IMR-90 (cell line): Measurements from ENCODE around the gene ABHD18. TPM values are rescaled to one million over a fixed set of nuclear protein-coding genes. Genes with fewer than 3 reads are reported as not detected.

ENCODE experiments used
- ATAC-seq: fragments of 200-7000 bp; cut with Tn5 transposase; 2 replicates; pipeline ENCODE4 v1.9.1; 2020; ENCODE audit warnings: low read depth, mild to moderate bottlenecking, moderate library complexity
- BruUV-seq: library from RNA; stranded (reverse); fragments of 400-500 nt; replicated peaks from 2 replicates; lab custom pipeline; 2021; lab: Mats Ljungman, UMichigan
- CTCF ChIA-PET: fragments of 300-600 bp; formaldehyde crosslinking; extraction: SDS; loops from one replicate; lab custom pipeline; 2021; ENCODE audit warnings: antibody characterized with exemption; lab: Yijun Ruan, JAX
- POLR2A ChIA-PET: fragments of 300-600 bp; sonication (Branson Sonifier 250); formaldehyde crosslinking; loops from one replicate; lab custom pipeline; 2022; ENCODE audit warnings: antibody characterized with exemption; ENCODE audit not compliant: unreplicated experiment; lab: Charles Lee
- DNase-seq: peaks from one replicate; pipeline ENCODE4 v3.0.0; 2013
- H2AFZ ChIP-seq: replicated peaks from 2 replicates; pipeline ENCODE3; 2013; ENCODE audit warnings: low read length, mild to moderate bottlenecking; ENCODE audit not compliant: poor library complexity
- H2AK5ac ChIP-seq: 2 replicates; pipeline ENCODE4 v1.6.1; 2013; ENCODE audit warnings: low read depth, low read length, inconsistent platforms
- H2AK9ac ChIP-seq: replicated peaks from 2 replicates; pipeline ENCODE3; 2013; ENCODE audit warnings: mild to moderate bottlenecking, low read depth, low read length, moderate library complexity; ENCODE audit not compliant: poor library complexity
- H2BK120ac ChIP-seq: 2 replicates; pipeline ENCODE4 v1.6.1; 2013; ENCODE audit warnings: low read depth, low read length, inconsistent platforms
- H2BK15ac ChIP-seq: 3 replicates; pipeline ENCODE4 v1.6.1; 2013; ENCODE audit warnings: low read depth, low read length, inconsistent platforms
- H2BK20ac ChIP-seq: 2 replicates; pipeline ENCODE4 v1.6.1; 2013; ENCODE audit warnings: low read depth, mild to moderate bottlenecking, inconsistent platforms, low read length, moderate library complexity
- H2BK5ac ChIP-seq: 2 replicates; pipeline ENCODE4 v1.6.1; 2013; ENCODE audit warnings: mild to moderate bottlenecking, low read depth, low read length, inconsistent platforms; ENCODE audit not compliant: poor library complexity, severe bottlenecking
- H3K14ac ChIP-seq: replicated peaks from 2 replicates; pipeline ENCODE4 v1.6.1; 2013; ENCODE audit warnings: low read depth, low read length, inconsistent platforms
- H3K18ac ChIP-seq: 2 replicates; pipeline ENCODE4 v1.6.1; 2013; ENCODE audit warnings: low read depth, low read length, control low read depth
- H3K23ac ChIP-seq: 2 replicates; pipeline ENCODE4 v1.6.1; 2013; ENCODE audit warnings: low read depth, low read length, inconsistent platforms
- H3K27ac ChIP-seq: 2 replicates; pipeline ENCODE4 v1.5.1; 2013; ENCODE audit warnings: mild to moderate bottlenecking, control low read depth, low read length; ENCODE audit not compliant: insufficient read depth
- H3K27me3 ChIP-seq: 2 replicates; pipeline ENCODE4 v1.6.1; 2013; ENCODE audit warnings: low read length; ENCODE audit not compliant: control insufficient read depth, insufficient read depth
- H3K36me3 ChIP-seq: 2 replicates; pipeline ENCODE4 v1.6.1; 2013; ENCODE audit warnings: low read length, mixed read lengths; ENCODE audit not compliant: control insufficient read depth, insufficient read depth
- H3K4ac ChIP-seq: 2 replicates; pipeline ENCODE4 v1.6.1; 2013; ENCODE audit warnings: low read depth, low read length, inconsistent platforms
- H3K4me1 ChIP-seq: 2 replicates; pipeline ENCODE4 v1.6.1; 2013; ENCODE audit warnings: low read length, mixed read lengths; ENCODE audit not compliant: control insufficient read depth, insufficient read depth
- H3K4me2 ChIP-seq: 2 replicates; pipeline ENCODE4 v1.6.1; 2013; ENCODE audit warnings: low read depth, mild to moderate bottlenecking, control low read depth, low read length, moderate library complexity
- H3K4me3 ChIP-seq: 2 replicates; pipeline ENCODE4 v1.5.1; 2013; ENCODE audit warnings: low read depth, mild to moderate bottlenecking, control low read depth, low read length, moderate library complexity; ENCODE audit not compliant: insufficient read depth
- H3K56ac ChIP-seq: 2 replicates; pipeline ENCODE4 v1.6.1; 2013; ENCODE audit warnings: low read length, inconsistent platforms; ENCODE audit not compliant: insufficient read depth; ENCODE audit errors: extremely low read depth
- H3K79me1 ChIP-seq, 2 experiments: 2 replicates each; pipeline ENCODE4 v1.6.1; 2013; ENCODE audit warnings: low read length in 2 of 2, inconsistent platforms in 1 of 2, low read depth in 1 of 2
- H3K9ac ChIP-seq: 2 replicates; pipeline ENCODE4 v1.6.1; 2013; ENCODE audit warnings: low read depth, low read length, control low read depth
- H3K9me1 ChIP-seq: 2 replicates; pipeline ENCODE4 v1.6.1; 2013; ENCODE audit warnings: low read length, inconsistent platforms; ENCODE audit not compliant: insufficient read depth
- H3K9me3 ChIP-seq: 2 replicates; pipeline ENCODE4 v1.6.1; 2013; ENCODE audit warnings: low read length; ENCODE audit not compliant: control insufficient read depth, insufficient read depth
- H4K20me1 ChIP-seq: 2 replicates; pipeline ENCODE4 v1.6.1; 2013; ENCODE audit warnings: low read length, inconsistent platforms; ENCODE audit not compliant: insufficient read depth
- H4K5ac ChIP-seq: 2 replicates; pipeline ENCODE4 v1.6.1; 2013; ENCODE audit warnings: mild to moderate bottlenecking, low read depth, low read length, control low read depth
- H4K8ac ChIP-seq, 2 experiments: 2 replicates each; pipeline ENCODE4 v1.6.1; 2013; ENCODE audit warnings: low read depth in 2 of 2, low read length in 2 of 2, control low read depth in 1 of 2, inconsistent platforms in 1 of 2
- H4K91ac ChIP-seq: 2 replicates; pipeline ENCODE4 v1.6.1; 2013; ENCODE audit warnings: low read depth, low read length, inconsistent platforms; ENCODE audit not compliant: insufficient read depth
- BHLHE40 ChIP-seq: fragments of 150-350 bp; IDR thresholded peaks from 2 replicates; pipeline ENCODE4 v1.6.1; 2016; ENCODE audit warnings: mild to moderate bottlenecking, low read depth, low read length
- CEBPB ChIP-seq: IDR thresholded peaks from 2 replicates; pipeline ENCODE4 v1.6.1; 2012; ENCODE audit warnings: low read depth, low read length, improper control_type of control experiment
- CHD1 ChIP-seq: IDR thresholded peaks from 2 replicates; pipeline ENCODE4 v1.6.1; 2012; ENCODE audit warnings: low read depth, low read length, improper control_type of control experiment
- CTCF ChIP-seq: conservative IDR thresholded peaks from 2 replicates; pipeline ENCODE4 v1.5.1; 2012; ENCODE audit warnings: mild to moderate bottlenecking, low read depth, low read length, improper control_type of control experiment
- ELK1 ChIP-seq: fragments of 150-350 bp; IDR thresholded peaks from 2 replicates; pipeline ENCODE4 v1.6.1; 2016; ENCODE audit warnings: low read depth, mild to moderate bottlenecking, low read length, moderate library complexity, borderline replicate concordance
- FOS ChIP-seq: fragments of 150-350 bp; IDR thresholded peaks from 2 replicates; pipeline ENCODE4 v1.6.1; 2016; ENCODE audit warnings: low read depth, low read length
- MAFK ChIP-seq: IDR thresholded peaks from 2 replicates; pipeline ENCODE4 v1.6.1; 2012; ENCODE audit warnings: low read depth, low read length, improper control_type of control experiment
- MAZ ChIP-seq: IDR thresholded peaks from 2 replicates; pipeline ENCODE4 v1.6.1; 2012; ENCODE audit warnings: low read depth, mild to moderate bottlenecking, low read length, improper control_type of control experiment, moderate library complexity, borderline replicate concordance
- MXI1 ChIP-seq: IDR thresholded peaks from 2 replicates; pipeline ENCODE4 v1.6.1; 2012; ENCODE audit warnings: low read depth, mild to moderate bottlenecking, low read length, moderate library complexity, borderline replicate concordance
- NFE2L2 ChIP-seq: fragments of 150-350 bp; IDR thresholded peaks from 2 replicates; pipeline ENCODE4 v1.6.1; 2016; ENCODE audit warnings: low read depth, mild to moderate bottlenecking, low read length
- POLR2A ChIP-seq: IDR thresholded peaks from 2 replicates; pipeline ENCODE4 v1.6.1; 2012; ENCODE audit warnings: mild to moderate bottlenecking, low read depth, low read length
- RAD21 ChIP-seq: IDR thresholded peaks from 2 replicates; pipeline ENCODE4 v1.6.1; 2012; ENCODE audit warnings: low read length, improper control_type of control experiment
- RCOR1 ChIP-seq: IDR thresholded peaks from 2 replicates; pipeline ENCODE4 v1.6.1; 2012; ENCODE audit warnings: mild to moderate bottlenecking, low read length, improper control_type of control experiment; ENCODE audit not compliant: insufficient replicate concordance
- RFX5 ChIP-seq: IDR thresholded peaks from 2 replicates; pipeline ENCODE4 v1.8.0; 2012; ENCODE audit warnings: low read depth, mild to moderate bottlenecking, low read length, moderate library complexity
- SMC3 ChIP-seq: fragments of 150-350 bp; IDR thresholded peaks from 2 replicates; pipeline ENCODE4 v1.6.1; 2016; ENCODE audit warnings: low read depth, mild to moderate bottlenecking, antibody characterized with exemption, low read length, moderate library complexity
- USF2 ChIP-seq: fragments of 150-350 bp; IDR thresholded peaks from 2 replicates; pipeline ENCODE4 v1.6.1; 2017; ENCODE audit warnings: mild to moderate bottlenecking, antibody characterized with exemption, low read length, low read depth
- WGBS, 2 experiments: methylation state at CpG; one replicate each; pipeline versions ENCODE4 v1.1.5 to v1.1.7; 2013; ENCODE audit warnings: missing lambda C conversion rate in 2 of 2; ENCODE audit not compliant: insufficient read length in 1 of 2; ENCODE audit errors: extremely low coverage in 2 of 2; 5-methylcytosine and 5-hydroxymethylcytosine counted together
- dilution Hi-C: fragments of 300-500 bp; cut with HindIII; formaldehyde crosslinking; loops from one replicate; pipeline ENCODE4 v1.14.3; 2018; ENCODE audit warnings: low sequenced_read_pairs; ENCODE audit not compliant: unreplicated experiment
- in situ Hi-C: fragments of 300-500 bp; cut with MboI; formaldehyde crosslinking; loops from 3 replicates; pipeline ENCODE4 v1.14.3; 2019; ENCODE audit warnings: low sequenced_read_pairs, inconsistent platforms, mixed read lengths
- intact Hi-C: fragments of 100-400 bp; cut with micrococcal nuclease; formaldehyde crosslinking; loops from 2 replicates; pipeline ENCODE4 v1.10.0; 2022
- polyA plus RNA-seq, 3 experiments: library from polyadenylated mRNA; depleted of rRNA; stranded (reverse); fragments of >200 nt; gene quantifications; 2 replicates each; pipeline ENCODE4 v1.2.3, GENCODE V29; 2012; ENCODE audit warnings: low replicate concordance in 1 of 3
- total RNA-seq: library from RNA; depleted of rRNA; stranded (reverse); fragments of >200 nt; gene quantifications from 2 replicates; pipeline ENCODE4 v1.2.3, GENCODE V29; 2012

ABHD18 gene
- total and polyA plus RNA-seq, 2 of the 4 experiments (the other 2 are of a cell fraction) = 2.4 to 4.3 TPM

- Histone ChIP-seq H3K14ac (no peak overlapping the region), H4K20me1 (no peaks in the 10 kb centered on the region), H3K56ac (no peak overlapping the region), H3K9ac (no peak overlapping the region), H4K5ac (no peak overlapping the region), H3K4me2 (no peak overlapping the region), H3K4ac (no peak overlapping the region), H3K27ac (no peak overlapping the region), H2AK9ac (no peak overlapping the region), H3K23ac (no peak overlapping the region), H3K9me3 (no peaks in the 10 kb centered on the region), H4K8ac (no peak overlapping the region), H2BK120ac (no peak overlapping the region), H4K91ac (no peak overlapping the region), H3K9me1 (no peaks in the 10 kb centered on the region), H2BK5ac (no peak overlapping the region), H2BK20ac (no peak overlapping the region), H3K36me3 (0 out of 2 replicates have a peak, but pooled peaks cover 1% of the 10 kb centered on the region), H3K18ac (no peak overlapping the region), H2BK15ac (no peak overlapping the region), H2AFZ (no peak overlapping the region), H3K79me1 (no peaks in the 10 kb centered on the region), H3K27me3 (no peaks in the 10 kb centered on the region), H2AK5ac (no peak overlapping the region), H3K4me3 (no peak overlapping the region), H3K4me1 (0 out of 2 replicates have a peak, but pooled peaks cover 2% of the 10 kb centered on the region)
- intact Hi-C loops = no loop called here
- no peak for DNase-seq
- dilution Hi-C loops = no loop called here
- in situ Hi-C loops = no loop called here
- ATAC-seq = no peak
- ChIA-PET CTCF (no interaction called here), POLR2A (no interaction called here)
- TF ChIP-seq MAZ (no peak), SMC3 (no peak), RFX5 (no peak), MAFK (no peak), CTCF (no peak), ELK1 (no peak), RCOR1 (no peak), POLR2A (no peak), MXI1 (no peak), CEBPB (no peak), NFE2L2 (no peak), FOS (no peak), RAD21 (no peak), CHD1 (no peak), BHLHE40 (no peak), USF2 (no peak)
- BruUV-seq = no TSS peak
- no CpG with 5 or more reads among the region's 3 CpGs for WGBS, 2 experiments
Measured at GRCh38 chr4:128009428-128009827, 44.2 kb downstream of the ABHD18 start.
